Neural cell (in vitro differentiated cells): Measurements from ENCODE around the gene RPS2.

Source experiments
- EP300 ChIP-seq: fragments of 450-650 bp; conservative IDR thresholded peaks from 2 replicates; pipeline ENCODE4 v1.6.1; 2014; ENCODE audit warnings: antibody characterized with exemption, mild to moderate bottlenecking, moderate library complexity; ENCODE audit not compliant: poor library complexity, severe bottlenecking
- EZH2 ChIP-seq: fragments of 200-600, 300-800 bp; shearing (Covaris generic), sonication (generic); IDR thresholded peaks from 2 replicates; pipeline ENCODE4 v1.6.1; 2014; ENCODE audit warnings: antibody characterized with exemption, low read length, borderline replicate concordance, mild to moderate bottlenecking; ENCODE audit not compliant: insufficient read depth, poor library complexity, severe bottlenecking
- POLR2AphosphoS5 ChIP-seq: IDR thresholded peaks from 2 replicates; pipeline ENCODE4 v1.6.1; 2012
- TF ChIP-seq, protein P1 (sequence below): fragments of 450-650 bp; IDR thresholded peaks from 2 replicates; pipeline ENCODE4 v1.5.1; 2014; ENCODE audit warnings: antibody characterized with exemption, mild to moderate bottlenecking, moderate library complexity; ENCODE audit not compliant: poor library complexity, severe bottlenecking

GRCh38 chr16:1982013-1982433 lies 17.4 kb upstream of the RPS2 start:
- TF ChIP-seq, protein P1, sequence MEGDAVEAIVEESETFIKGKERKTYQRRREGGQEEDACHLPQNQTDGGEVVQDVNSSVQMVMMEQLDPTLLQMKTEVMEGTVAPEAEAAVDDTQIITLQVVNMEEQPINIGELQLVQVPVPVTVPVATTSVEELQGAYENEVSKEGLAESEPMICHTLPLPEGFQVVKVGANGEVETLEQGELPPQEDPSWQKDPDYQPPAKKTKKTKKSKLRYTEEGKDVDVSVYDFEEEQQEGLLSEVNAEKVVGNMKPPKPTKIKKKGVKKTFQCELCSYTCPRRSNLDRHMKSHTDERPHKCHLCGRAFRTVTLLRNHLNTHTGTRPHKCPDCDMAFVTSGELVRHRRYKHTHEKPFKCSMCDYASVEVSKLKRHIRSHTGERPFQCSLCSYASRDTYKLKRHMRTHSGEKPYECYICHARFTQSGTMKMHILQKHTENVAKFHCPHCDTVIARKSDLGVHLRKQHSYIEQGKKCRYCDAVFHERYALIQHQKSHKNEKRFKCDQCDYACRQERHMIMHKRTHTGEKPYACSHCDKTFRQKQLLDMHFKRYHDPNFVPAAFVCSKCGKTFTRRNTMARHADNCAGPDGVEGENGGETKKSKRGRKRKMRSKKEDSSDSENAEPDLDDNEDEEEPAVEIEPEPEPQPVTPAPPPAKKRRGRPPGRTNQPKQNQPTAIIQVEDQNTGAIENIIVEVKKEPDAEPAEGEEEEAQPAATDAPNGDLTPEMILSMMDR = no peak
- no peak for TF ChIP-seq POLR2AphosphoS5
- no peak for TF ChIP-seq EZH2
- TF ChIP-seq EP300 = no peak
